Lung (tissue), 12 donors: ENCODE measurements around the gene PLXNA2. TPM values are rescaled to one million over a fixed set of nuclear protein-coding genes. Genes with fewer than 3 reads are reported as not detected.

Experiments
- ATAC-seq: fragments of 200-7000 bp; cut with Tn5 transposase; one replicate; pipeline ENCODE4 v1.9.1; 2020; ENCODE audit warnings: moderate number of reproducible peaks; ENCODE audit not compliant: insufficient read depth, low FRiP score
- DNase-seq, 3 donors: peaks; one replicate each; pipeline ENCODE4 v3.0.0-alpha.2; 2013 to 2017
- H3K27ac ChIP-seq, 2 donors: one replicate each; pipeline ENCODE4 v1.5.1; 2013; ENCODE audit warnings: mild to moderate bottlenecking in 2 of 2, moderate library complexity in 2 of 2, control low read depth in 1 of 2, inconsistent platforms in 1 of 2, low read depth in 1 of 2, low read length in 1 of 2
- H3K27me3 ChIP-seq, 3 donors: one replicate each; pipeline ENCODE4 v1.5.1; 2013; ENCODE audit warnings: low read length in 2 of 3; ENCODE audit not compliant: control insufficient read depth in 3 of 3, insufficient read depth in 3 of 3
- H3K36me3 ChIP-seq, 4 donors: one replicate each; pipeline ENCODE4 v1.5.1; 2013; ENCODE audit warnings: low read length in 4 of 4, mild to moderate bottlenecking in 1 of 4, moderate library complexity in 1 of 4; ENCODE audit not compliant: control insufficient read depth in 4 of 4, insufficient read depth in 4 of 4
- H3K4me1 ChIP-seq, 5 donors: one replicate each; pipeline ENCODE4 v1.5.1; 2013; ENCODE audit warnings: low read length in 5 of 5, mild to moderate bottlenecking in 2 of 5, moderate library complexity in 1 of 5; ENCODE audit not compliant: control insufficient read depth in 5 of 5, insufficient read depth in 5 of 5
- H3K4me3 ChIP-seq: one replicate; pipeline ENCODE4 v1.5.1; 2013; ENCODE audit warnings: mild to moderate bottlenecking, control low read depth, moderate library complexity
- H3K9ac ChIP-seq, 2 donors: one replicate each; pipeline ENCODE4 v1.5.1; 2013; ENCODE audit warnings: low read length in 2 of 2, control low read depth in 1 of 2; ENCODE audit not compliant: insufficient read depth in 1 of 2
- H3K9me3 ChIP-seq, 4 donors: one replicate each; pipeline ENCODE4 v1.5.1; 2013; ENCODE audit warnings: low read length in 3 of 4, mild to moderate bottlenecking in 1 of 4, moderate library complexity in 1 of 4; ENCODE audit not compliant: control insufficient read depth in 4 of 4, insufficient read depth in 3 of 4
- WGBS, 2 donors: extraction: QIAGEN DNeasy Blood & Tissue Kit; methylation state at CpG; one replicate each; pipeline ENCODE4 v1.1.7; 2013; 5-methylcytosine and 5-hydroxymethylcytosine counted together
- polyA plus RNA-seq, 2 donors: library from polyadenylated mRNA; stranded (reverse); fragments of 200-250 nt; gene quantifications; one replicate each; pipeline ENCODE4 v1.2.1, GENCODE V29; 2013
- total RNA-seq, 2 donors: library from RNA; depleted of rRNA in 1 of 2; stranded (reverse); fragments of >200 nt in 1 of 2; gene quantifications; one replicate each; pipeline ENCODE4 v1.2.1, GENCODE V29; 2014 to 2021
- TF ChIP-seq, protein P1 (sequence below): IDR thresholded peaks from 2 replicates; pipeline ENCODE4 v1.5.1; 2012; ENCODE audit warnings: mild to moderate bottlenecking; ENCODE audit errors: control extremely low read depth, extremely low read depth
- donor health status: control.
- donor health status: control.
- donor health status: Bipolar disorder and iron deficiency.
- donor health status: healthy.
- donor health status: DM: yes; HTN: yes; CAD: no.

PLXNA2 gene
- total and polyA plus RNA-seq, 4 donors: 13.2 to 118 (median 32.6) TPM

DNA sequence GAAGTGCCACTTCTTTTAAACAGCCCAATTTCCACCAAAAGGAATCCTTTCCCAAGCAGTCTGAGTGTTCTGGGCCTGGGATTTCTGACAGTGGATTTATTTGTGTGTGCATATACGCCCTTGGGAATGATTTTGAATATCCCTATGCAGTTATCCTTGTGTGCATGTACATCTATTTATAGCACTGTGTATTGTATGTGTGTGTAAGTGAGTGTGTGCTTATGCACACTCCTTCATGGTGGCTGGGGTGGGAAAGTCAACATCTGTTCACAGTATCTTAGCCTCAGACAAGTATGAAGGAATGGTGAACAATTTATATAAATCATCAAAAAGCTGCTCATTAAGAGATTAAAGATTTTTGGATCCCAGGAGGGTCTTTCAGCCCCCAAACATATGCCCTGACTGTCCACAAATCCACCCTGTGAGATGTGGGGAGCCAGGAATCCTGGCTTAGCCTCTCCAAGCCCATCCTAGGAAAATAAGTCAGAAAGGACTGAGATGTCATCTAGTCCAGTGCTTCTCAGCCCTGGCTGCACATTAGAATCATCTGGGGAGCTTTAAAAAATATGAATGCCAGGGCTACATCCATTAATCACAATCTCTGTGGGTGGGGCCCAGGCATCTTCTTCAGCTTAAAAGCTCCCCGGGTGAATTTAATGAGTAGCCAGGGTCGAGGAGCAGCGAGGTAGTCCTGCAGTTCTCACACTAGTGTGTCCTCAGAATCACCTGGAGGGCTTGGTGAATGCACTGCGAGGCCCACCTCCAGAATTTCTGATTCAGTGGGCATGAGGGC lies 101.4 kb downstream of the PLXNA2 start:
- peaks cover 0 to 17% (median 10%) of the 10 kb centered on the region in 4 donors for H3K36me3 ChIP-seq
- WGBS, 2 donors: 74 to 81% methylated on average over 5 of the region's 5 CpGs
- DNase-seq (no peak), ATAC-seq (no peak)
- H3K27me3 ChIP-seq: no peaks in the 10 kb centered on the region
- peaks cover 0 to 29% (median 11%) of the 10 kb centered on the region in 5 donors for H3K4me1 ChIP-seq
- TF ChIP-seq, protein P1, sequence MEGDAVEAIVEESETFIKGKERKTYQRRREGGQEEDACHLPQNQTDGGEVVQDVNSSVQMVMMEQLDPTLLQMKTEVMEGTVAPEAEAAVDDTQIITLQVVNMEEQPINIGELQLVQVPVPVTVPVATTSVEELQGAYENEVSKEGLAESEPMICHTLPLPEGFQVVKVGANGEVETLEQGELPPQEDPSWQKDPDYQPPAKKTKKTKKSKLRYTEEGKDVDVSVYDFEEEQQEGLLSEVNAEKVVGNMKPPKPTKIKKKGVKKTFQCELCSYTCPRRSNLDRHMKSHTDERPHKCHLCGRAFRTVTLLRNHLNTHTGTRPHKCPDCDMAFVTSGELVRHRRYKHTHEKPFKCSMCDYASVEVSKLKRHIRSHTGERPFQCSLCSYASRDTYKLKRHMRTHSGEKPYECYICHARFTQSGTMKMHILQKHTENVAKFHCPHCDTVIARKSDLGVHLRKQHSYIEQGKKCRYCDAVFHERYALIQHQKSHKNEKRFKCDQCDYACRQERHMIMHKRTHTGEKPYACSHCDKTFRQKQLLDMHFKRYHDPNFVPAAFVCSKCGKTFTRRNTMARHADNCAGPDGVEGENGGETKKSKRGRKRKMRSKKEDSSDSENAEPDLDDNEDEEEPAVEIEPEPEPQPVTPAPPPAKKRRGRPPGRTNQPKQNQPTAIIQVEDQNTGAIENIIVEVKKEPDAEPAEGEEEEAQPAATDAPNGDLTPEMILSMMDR: no peak
- H3K9me3 ChIP-seq: no peaks in the 10 kb centered on the region
- H3K27ac ChIP-seq: no peak overlapping the region
- H3K4me3 ChIP-seq: no peak overlapping the region
- H3K9ac ChIP-seq: no peak overlapping the region

DNA sequence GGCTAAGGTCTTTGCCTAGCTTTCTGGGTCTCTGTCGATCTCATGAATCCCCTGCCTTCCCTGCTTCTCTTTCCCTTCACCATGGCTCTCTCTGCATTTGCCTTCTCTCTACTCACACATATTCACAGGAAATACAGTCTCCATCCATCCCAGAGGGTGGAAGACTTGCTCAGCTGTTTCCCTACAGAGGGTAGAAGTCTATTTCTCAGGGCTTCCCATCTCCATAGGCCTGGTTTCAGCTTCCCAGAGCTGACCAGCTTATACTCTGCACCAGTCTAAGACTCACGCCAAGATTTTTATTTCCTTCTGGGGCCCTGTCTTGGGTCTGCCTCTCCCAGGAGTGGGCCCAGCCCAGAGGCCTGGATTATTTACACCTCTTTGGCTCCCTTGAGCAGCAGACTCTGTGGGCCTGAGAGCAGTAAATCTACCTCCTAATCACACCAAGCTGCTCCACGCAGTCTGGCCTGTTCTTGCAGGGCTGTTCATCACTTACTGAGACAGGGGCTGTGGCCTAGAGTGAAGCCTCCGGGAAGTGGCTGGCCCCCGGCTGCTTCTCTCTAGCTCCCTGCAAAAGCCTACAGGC lies 102.5 kb downstream of the PLXNA2 start:
- WGBS, 2 donors: 74 to 77% methylated on average over 5 of the region's 5 CpGs
- H3K4me3 ChIP-seq: no peak overlapping the region
- no peak overlapping the region for H3K27ac ChIP-seq
- DNase-seq: peak in 2 of 3 donors; percentile 55 to 63
- H3K36me3 ChIP-seq: peaks cover 0 to 18% (median 10%) of the 10 kb centered on the region in 4 donors
- H3K27me3 ChIP-seq: no peaks in the 10 kb centered on the region
- TF ChIP-seq, protein P1: no peak
- H3K4me1 ChIP-seq: peaks cover 0 to 38% (median 11%) of the 10 kb centered on the region in 5 donors
- H3K9me3 ChIP-seq: no peaks in the 10 kb centered on the region
- no peak overlapping the region for H3K9ac ChIP-seq
- no peak for ATAC-seq

- Histone ChIP-seq H3K4me3 (no peak overlapping the region), H3K27ac (peak overlapping the region in 1 of 2 donors; percentile 47), H3K9ac (no peak overlapping the region), H3K9me3 (no peaks in the 10 kb centered on the region), H3K4me1 (peaks cover 0 to 43% (median 15%) of the 10 kb centered on the region in 5 donors), H3K36me3 (peaks cover 0 to 22% (median 10%) of the 10 kb centered on the region in 4 donors), H3K27me3 (no peaks in the 10 kb centered on the region)
- DNase-seq: no peak
- ATAC-seq: no peak
- TF ChIP-seq, protein P1: no peak
- 60 to 62% methylated on average over 3 of the region's 3 CpGs for WGBS, 2 donors
Observed at GRCh38 chr1:208139434-208140045, 104.6 kb downstream of the PLXNA2 start.
